ENCODE results near the gene LRRC17.

DNA sequence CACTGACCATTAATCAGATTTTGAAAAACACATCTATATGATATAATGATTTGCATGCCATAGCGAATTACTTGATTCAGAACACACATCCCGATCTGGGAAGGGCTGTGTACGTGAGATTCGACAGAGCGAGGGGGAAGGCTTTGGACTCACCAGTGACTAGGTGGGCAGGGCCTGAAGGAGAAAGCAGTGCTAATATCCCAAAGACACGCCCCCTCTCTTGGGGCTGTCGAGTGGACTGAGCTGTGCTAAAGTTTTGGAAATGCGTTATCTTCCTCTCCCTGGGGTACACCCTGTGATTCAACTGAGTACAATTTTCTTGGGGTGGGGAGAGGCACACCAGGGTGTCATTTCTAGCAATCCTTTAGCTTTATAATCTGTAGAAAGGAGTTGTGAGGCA, 1.8 kb downstream of the LRRC17 start:
- TF ChIP-seq POLR2A (IDR thresholded peaks at IDR 0.05) (no peak), CTCF (IDR thresholded peaks at IDR 0.05) (no peak)

Data from heart left ventricle (tissue), 13 donors.